A549 treated with Mapracorat at 1 μM for 4 hours (cell line): ENCODE results near the gene MPND. TPM values are rescaled to one million over a fixed set of nuclear protein-coding genes. Genes with fewer than 3 reads are reported as not detected.

ENCODE experiments used
- total RNA-seq: library from RNA; stranded (reverse); fragments of 200-300 nt; extraction: Qiagen RNA extraction; gene quantifications from 5 replicates; pipeline ENCODE4 v1.2.3, GENCODE V29; 2022

Gene MPND
- total RNA-seq = 7.6 to 12.4 TPM (median 11.8 TPM) in 5 replicates

GRCh38 chr19:4343370-4344307 is at the start of gene MPND:
Gene MPND, plus strand, starts transcription at chr19:4343562. Its CDS starts 32 bp downstream, at chr19:4343594.

GRCh38 chr19:4302243-4302640 is 41.1 kb upstream of the MPND start, which contains the start of gene TMIGD2:
Gene TMIGD2, minus strand, starts transcription at chr19:4302389. Its CDS starts 4 bp downstream, at chr19:4302385.

GRCh38 chr19:4304538-4305256 is 38.7 kb upstream of the MPND start, which contains the start of gene FSD1:
Gene FSD1, plus strand, starts transcription at chr19:4304598. Its CDS starts 149 bp downstream, at chr19:4304747.

GRCh38 chr19:4338441-4339355 is 4.7 kb upstream of the MPND start, which contains the start of gene STAP2:
Gene STAP2, minus strand, starts transcription at chr19:4338827. Its CDS starts 74 bp downstream, at chr19:4338753.

GRCh38 chr19:4400135-4400936 is 57.0 kb downstream of the MPND start, which contains the start of gene SH3GL1:
Gene SH3GL1, minus strand, starts transcription at chr19:4400547. Its CDS starts 179 bp downstream, at chr19:4400368.

GRCh38 chr19:4402171-4403004 is 59.0 kb downstream of the MPND start, which contains the start of gene CHAF1A:
Gene CHAF1A, plus strand, starts transcription at chr19:4402640. Its CDS starts 123 bp downstream, at chr19:4402763.

Other genes starting within 250 kb of the MPND start
- gene MAP2K2, start 219.4 kb upstream of the MPND start, total RNA-seq = 120 to 184 TPM (median 158 TPM) in 5 replicates
- gene CREB3L3, start 189.9 kb upstream of the MPND start, total RNA-seq = 0.06 to 0.14 TPM (median 0.09 TPM) in 4 of 5 replicates, not detected in the other
- 27.3 to 40.0 TPM (median 35.1 TPM) in 5 replicates for gene SIRT6, start 161.0 kb upstream of the MPND start, total RNA-seq
- 0.08 to 0.23 TPM (median 0.20 TPM) in 5 replicates for gene ANKRD24, start 160.9 kb upstream of the MPND start, total RNA-seq
- gene EBI3, start 114.0 kb upstream of the MPND start, total RNA-seq = 2.8 to 4.4 TPM (median 3.3 TPM) in 5 replicates
- gene YJU2, start 96.5 kb upstream of the MPND start, total RNA-seq = 18.1 to 21.7 TPM (median 18.9 TPM) in 5 replicates
- gene SHD, start 64.3 kb upstream of the MPND start, total RNA-seq = 0.07 TPM in 1 of 5 replicates, not detected in the others
- gene TMIGD2, start 41.2 kb upstream of the MPND start, total RNA-seq = not detected in 5 replicates
- 7.4 to 9.3 TPM (median 8.8 TPM) in 5 replicates for gene FSD1, start 39.0 kb upstream of the MPND start, total RNA-seq
- gene STAP2, start 4.7 kb upstream of the MPND start, total RNA-seq = not detected in 5 replicates
- 45.2 to 60.6 TPM (median 58.7 TPM) in 5 replicates for gene SH3GL1, start 57.0 kb downstream of the MPND start, total RNA-seq
- 19.2 to 22.9 TPM (median 22.3 TPM) in 5 replicates for gene CHAF1A, start 59.1 kb downstream of the MPND start, total RNA-seq
- gene UBXN6, start 114.2 kb downstream of the MPND start, total RNA-seq = 38.6 to 63.9 TPM (median 61.4 TPM) in 5 replicates
- 24.3 to 30.0 TPM (median 28.8 TPM) in 5 replicates for gene HDGFL2, start 128.7 kb downstream of the MPND start, total RNA-seq
- 0.08 to 0.22 TPM (median 0.13 TPM) in 5 replicates for gene PLIN4, start 174.9 kb downstream of the MPND start, total RNA-seq
- gene PLIN5, start 191.7 kb downstream of the MPND start, total RNA-seq = 0.17 to 0.32 TPM (median 0.27 TPM) in 4 of 5 replicates, not detected in the other
- gene LRG1, start 196.5 kb downstream of the MPND start, total RNA-seq = 0.05 to 0.23 TPM (median 0.12 TPM) in 4 of 5 replicates, not detected in the other
- gene SEMA6B, start 216.1 kb downstream of the MPND start, total RNA-seq = 4.5 to 6.8 TPM (median 5.9 TPM) in 5 replicates